HepG2 (cell line): ENCODE results near the gene DTYMK. TPM values are rescaled to one million over a fixed set of nuclear protein-coding genes. Genes with fewer than 3 reads are reported as not detected.
A peak's percentile ranks its signal among the peaks of the same experiment; 100 is the strongest.

Experiments
- ELF4 ChIP-seq: sonication (generic); formaldehyde crosslinking; IDR thresholded peaks from 2 replicates; pipeline ENCODE4 v1.5.0; 2020; ENCODE audit warnings: missing genetic modification reagents, mild to moderate bottlenecking, moderate library complexity, borderline replicate concordance
- NFIB ChIP-seq: sonication (generic); formaldehyde crosslinking; IDR thresholded peaks from 2 replicates; pipeline ENCODE4 v1.9.0; 2021; ENCODE audit warnings: missing genetic modification reagents, mild to moderate bottlenecking, borderline replicate concordance
- NR0B2 ChIP-seq: sonication (generic); formaldehyde crosslinking; IDR thresholded peaks from 2 replicates; pipeline ENCODE4 v1.4.0; 2020; ENCODE audit warnings: mild to moderate bottlenecking, missing genetic modification reagents
- POLR2A ChIP-seq, 2 experiments: IDR thresholded peaks; 2 replicates each; pipeline ENCODE4 v1.6.1; 2011; ENCODE audit warnings: low read depth in 2 of 2, low read length in 2 of 2, mild to moderate bottlenecking in 1 of 2, moderate library complexity in 1 of 2; ENCODE audit not compliant: insufficient read depth in 1 of 2
- RELA ChIP-seq: sonication (generic); formaldehyde crosslinking; IDR thresholded peaks from 2 replicates; pipeline ENCODE4 v1.4.0; 2020; ENCODE audit warnings: missing genetic modification reagents
- TBP ChIP-seq: sonication (generic); formaldehyde crosslinking; IDR thresholded peaks from 2 replicates; pipeline ENCODE4 v1.5.0; 2020; ENCODE audit warnings: missing genetic modification reagents
- TBX3 ChIP-seq: fragments of 450-650 bp; IDR thresholded peaks from 2 replicates; pipeline ENCODE4 v1.6.1; 2017; ENCODE audit warnings: antibody characterized with exemption, mild to moderate bottlenecking, inconsistent platforms, borderline replicate concordance
- TFDP1 ChIP-seq: IDR thresholded peaks from 2 replicates; pipeline ENCODE4 v1.6.1; 2016; ENCODE audit warnings: missing compliant biosample characterization, missing genetic modification reagents, borderline replicate concordance
- ZNF33B ChIP-seq: sonication (generic); formaldehyde crosslinking; IDR thresholded peaks from 2 replicates; pipeline ENCODE4 v1.5.1; 2020; ENCODE audit warnings: mild to moderate bottlenecking, missing genetic modification reagents
- ZNF451 ChIP-seq: sonication (generic); formaldehyde crosslinking; IDR thresholded peaks from 2 replicates; pipeline ENCODE4 v1.5.0; 2020; ENCODE audit warnings: mild to moderate bottlenecking, missing genetic modification reagents
- ZNF740 ChIP-seq: sonication (generic); formaldehyde crosslinking; IDR thresholded peaks from 2 replicates; pipeline ENCODE4 v1.4.0; 2020; ENCODE audit warnings: missing genetic modification reagents
- ZNF772 ChIP-seq: sonication (generic); formaldehyde crosslinking; IDR thresholded peaks from 2 replicates; pipeline ENCODE4 v1.5.0; 2020; ENCODE audit warnings: mild to moderate bottlenecking, missing genetic modification reagents
- polyA plus RNA-seq, 8 experiments: library from polyadenylated mRNA; depleted of rRNA in 3 of 8; stranded (reverse) in 7 of 8; unstranded in 1 of 8; fragments of >200 nt; fragmentation: Illumina TruSeq in 4 of 8; extraction: Trizol in 4 of 8; gene quantifications; 2 replicates each; pipeline versions ENCODE4 v1.2.1 to v1.2.3, GENCODE V29; 2011 to 2016; ENCODE audit warnings: low read depth in 4 of 8, missing spikeins in 1 of 8, mixed read lengths in 1 of 8; ENCODE audit not compliant: insufficient read depth in 1 of 8
- total RNA-seq, 5 experiments: library from RNA; depleted of rRNA; stranded (reverse); fragments of >200 nt; fragmentation: Illumina TruSeq; extraction: Trizol; gene quantifications; 2 replicates each; pipeline ENCODE4 v1.2.3, GENCODE V29; 2016; ENCODE audit warnings: low read depth in 1 of 5
- TF ChIP-seq, protein P1 (sequence below): IDR thresholded peaks from 2 replicates; pipeline ENCODE4 v1.6.1; 2016; ENCODE audit warnings: low read depth, control low read depth
- TF ChIP-seq, protein P2 (sequence below): sonication (generic); formaldehyde crosslinking; IDR thresholded peaks from 2 replicates; pipeline ENCODE4 v1.5.0; 2020; ENCODE audit warnings: mild to moderate bottlenecking, missing genetic modification reagents, borderline replicate concordance

DTYMK gene
- total and polyA plus RNA-seq, 2 of the 13 experiments (the other 11 are each of a cell fraction or from before 2014, with no cell fraction given), result 57.5 to 134 TPM

DNA sequence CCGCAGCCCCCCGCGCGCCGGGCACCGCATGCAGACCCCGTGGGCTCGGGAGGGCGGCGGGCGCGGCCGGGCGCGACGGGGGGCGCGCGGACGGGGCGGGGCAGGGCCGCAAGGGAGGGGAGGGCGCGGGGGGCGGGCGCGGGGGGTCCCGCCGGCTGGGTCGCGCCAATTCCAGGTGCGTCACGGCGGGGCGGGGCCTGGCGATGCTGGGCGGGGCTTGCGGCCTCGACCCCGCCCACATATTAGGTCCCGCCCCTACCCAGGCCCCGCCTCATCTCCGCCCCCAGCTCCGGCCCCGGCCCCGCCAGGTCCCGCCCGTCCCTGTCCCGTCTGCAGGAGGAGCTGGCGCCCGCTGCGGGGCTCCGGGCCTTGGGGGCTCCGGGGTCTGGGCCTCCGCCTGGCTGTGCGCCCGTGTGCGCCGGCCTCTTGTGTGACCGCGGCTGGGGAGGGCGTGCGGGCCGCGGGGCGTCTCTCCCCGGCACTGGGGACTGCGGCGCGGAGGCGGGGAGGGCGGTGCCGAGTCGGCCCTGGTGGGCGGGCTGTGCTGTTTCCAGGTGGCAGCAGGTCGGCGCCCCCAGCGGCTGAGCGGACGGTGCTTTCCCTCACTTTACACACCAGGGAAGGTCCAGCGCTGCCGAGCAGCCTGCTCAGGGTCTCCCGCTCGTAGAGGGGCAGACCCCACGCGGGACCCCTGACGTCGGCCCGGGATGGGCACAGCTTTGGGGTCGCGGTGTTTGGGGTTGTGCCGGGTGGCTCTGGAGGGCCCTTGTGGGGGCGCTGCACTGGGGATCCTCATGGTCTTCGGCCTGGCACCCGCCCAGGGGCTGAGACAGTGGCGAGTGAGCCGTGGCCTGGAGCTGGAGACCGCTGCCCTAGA lies 15.8 kb upstream of the DTYMK start (continued):
- TF ChIP-seq, protein P1, sequence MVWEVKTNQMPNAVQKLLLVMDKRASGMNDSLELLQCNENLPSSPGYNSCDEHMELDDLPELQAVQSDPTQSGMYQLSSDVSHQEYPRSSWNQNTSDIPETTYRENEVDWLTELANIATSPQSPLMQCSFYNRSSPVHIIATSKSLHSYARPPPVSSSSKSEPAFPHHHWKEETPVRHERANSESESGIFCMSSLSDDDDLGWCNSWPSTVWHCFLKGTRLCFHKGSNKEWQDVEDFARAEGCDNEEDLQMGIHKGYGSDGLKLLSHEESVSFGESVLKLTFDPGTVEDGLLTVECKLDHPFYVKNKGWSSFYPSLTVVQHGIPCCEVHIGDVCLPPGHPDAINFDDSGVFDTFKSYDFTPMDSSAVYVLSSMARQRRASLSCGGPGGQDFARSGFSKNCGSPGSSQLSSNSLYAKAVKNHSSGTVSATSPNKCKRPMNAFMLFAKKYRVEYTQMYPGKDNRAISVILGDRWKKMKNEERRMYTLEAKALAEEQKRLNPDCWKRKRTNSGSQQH (CRISPR knock-in tag), result peak; percentile 39; the same call in 1 of the 2 replicates
- no peak for TF ChIP-seq TBX3
- peak; percentile 38 to 45; a peak in 2 of 4 replicates for TF ChIP-seq POLR2A (IDR thresholded peaks at IDR 0.05; ENCODE audit: insufficient read depth in 1 of 2, low read depth in 2 of 2, low read length in 2 of 2)
- TF ChIP-seq TFDP1 (CRISPR knock-in tag), result peak; percentile 74; the same call in 1 of the 2 replicates
- TF ChIP-seq ZNF33B (CRISPR knock-in tag), result no peak
- no peak for TF ChIP-seq ELF4 (CRISPR knock-in tag)
- 0 out of 2 replicates have a peak, but pooled peaks have one; percentile 44 for TF ChIP-seq ZNF740
- peak; percentile 79 for TF ChIP-seq RELA (CRISPR knock-in tag)
- peak; percentile 40; the same call in 1 of the 2 replicates for TF ChIP-seq NFIB (CRISPR knock-in tag)
- 0 out of 2 replicates have a peak, but pooled peaks have one; percentile 46 for TF ChIP-seq ZNF451 (CRISPR knock-in tag)
- TF ChIP-seq, protein P2, sequence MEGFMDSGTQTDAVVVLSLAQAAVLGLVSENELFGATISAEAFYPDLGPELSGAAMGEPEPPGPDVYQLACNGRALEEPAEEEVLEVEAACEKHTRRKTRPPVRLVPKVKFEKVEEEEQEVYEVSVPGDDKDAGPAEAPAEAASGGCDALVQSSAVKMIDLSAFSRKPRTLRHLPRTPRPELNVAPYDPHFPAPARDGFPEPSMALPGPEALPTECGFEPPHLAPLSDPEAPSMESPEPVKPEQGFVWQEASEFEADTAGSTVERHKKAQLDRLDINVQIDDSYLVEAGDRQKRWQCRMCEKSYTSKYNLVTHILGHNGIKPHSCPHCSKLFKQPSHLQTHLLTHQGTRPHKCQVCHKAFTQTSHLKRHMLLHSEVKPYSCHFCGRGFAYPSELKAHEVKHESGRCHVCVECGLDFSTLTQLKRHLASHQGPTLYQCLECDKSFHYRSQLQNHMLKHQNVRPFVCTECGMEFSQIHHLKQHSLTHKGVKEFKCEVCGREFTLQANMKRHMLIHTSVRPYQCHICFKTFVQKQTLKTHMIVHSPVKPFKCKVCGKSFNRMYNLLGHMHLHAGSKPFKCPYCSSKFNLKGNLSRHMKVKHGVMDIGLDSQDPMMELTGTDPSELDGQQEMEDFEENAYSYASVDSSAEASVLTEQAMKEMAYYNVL (CRISPR knock-in tag), result no peak
- no peak; the same call in 1 of the 2 replicates for TF ChIP-seq TBP (CRISPR knock-in tag)
- peak; percentile 76; the same call in 1 of the 2 replicates for TF ChIP-seq ZNF772
- peak; percentile 51; the same call in 1 of the 2 replicates for TF ChIP-seq NR0B2
